ENCODE results near the gene GTF3A.

GTF3A gene

DNA sequence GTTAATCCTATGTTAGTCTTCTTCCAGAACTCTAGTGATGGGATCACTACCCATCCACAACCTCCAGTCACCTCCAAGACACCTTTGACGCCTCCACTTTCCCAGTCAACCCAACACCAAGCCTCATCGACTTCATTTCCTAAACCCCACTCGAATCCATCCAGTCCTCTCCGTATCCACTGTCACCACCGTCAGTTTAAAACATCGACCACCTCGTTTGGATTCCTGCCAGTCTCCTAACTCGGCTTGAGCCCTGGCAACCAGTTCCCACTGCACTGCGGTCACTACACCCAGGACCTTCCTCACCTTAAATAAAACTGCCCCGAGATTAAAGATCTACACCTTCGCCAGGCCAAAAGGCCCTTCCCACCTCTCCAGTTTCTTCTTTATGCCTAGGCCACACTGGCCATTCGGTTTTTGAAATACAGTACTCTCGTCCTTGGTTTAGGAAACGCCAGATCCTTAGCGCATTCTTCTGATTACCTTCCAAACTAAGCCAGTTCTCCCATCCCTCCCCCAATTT, 24.7 kb downstream of the GTF3A start:
- no peak for DNase-seq (ENCODE audit: low read depth)

DNA sequence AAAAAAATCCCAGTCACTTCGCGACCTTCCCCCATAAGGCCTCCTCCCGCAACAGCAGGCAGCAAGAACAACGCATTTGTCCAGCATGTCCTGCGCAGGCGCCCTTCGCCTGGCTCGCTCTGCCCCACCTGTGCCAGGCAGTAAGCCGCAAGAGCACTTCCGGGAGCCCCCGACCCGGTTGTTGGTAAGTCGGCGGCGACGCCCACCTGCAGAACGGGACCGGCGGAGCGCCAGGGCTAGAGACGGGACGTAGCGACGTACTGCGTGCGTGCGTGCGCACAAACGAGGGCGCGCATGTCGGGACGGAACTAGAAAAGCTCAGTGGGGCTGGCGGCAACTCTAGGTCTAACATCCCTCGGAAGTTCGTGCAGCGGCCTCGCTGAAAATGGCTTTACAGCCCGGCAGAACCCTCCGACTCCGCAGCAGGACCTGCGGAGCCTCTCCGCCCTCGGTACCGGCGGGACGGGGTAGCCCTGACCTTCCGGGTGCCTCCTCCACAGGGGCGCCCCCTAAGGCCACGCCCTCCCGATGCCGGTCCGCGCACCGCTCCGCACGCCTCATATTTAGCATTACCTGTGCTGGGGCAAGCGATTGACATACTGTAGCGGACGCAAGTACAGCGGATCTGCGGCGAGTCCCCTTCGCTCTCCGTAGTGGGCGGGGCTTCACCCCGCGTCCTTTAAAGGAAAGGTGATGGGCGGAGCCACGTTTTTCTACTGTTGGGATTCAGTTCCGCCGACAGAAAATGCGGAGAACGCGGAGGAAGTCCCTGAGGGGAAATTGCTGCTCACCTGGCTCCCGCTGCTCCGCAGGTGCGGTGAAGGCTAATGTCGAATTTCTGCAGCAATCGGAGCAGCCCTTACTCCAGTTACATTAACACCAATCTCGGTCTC, 25.8 kb downstream of the GTF3A start, which contains the start of gene MTIF3:
Gene MTIF3, minus strand, starts transcription at position 629 of the 893 bp plus-strand sequence. CDS start 10,116 bp downstream, outside the sequence.
- peak; percentile 93 for DNase-seq (ENCODE audit: low read depth)

DNA sequence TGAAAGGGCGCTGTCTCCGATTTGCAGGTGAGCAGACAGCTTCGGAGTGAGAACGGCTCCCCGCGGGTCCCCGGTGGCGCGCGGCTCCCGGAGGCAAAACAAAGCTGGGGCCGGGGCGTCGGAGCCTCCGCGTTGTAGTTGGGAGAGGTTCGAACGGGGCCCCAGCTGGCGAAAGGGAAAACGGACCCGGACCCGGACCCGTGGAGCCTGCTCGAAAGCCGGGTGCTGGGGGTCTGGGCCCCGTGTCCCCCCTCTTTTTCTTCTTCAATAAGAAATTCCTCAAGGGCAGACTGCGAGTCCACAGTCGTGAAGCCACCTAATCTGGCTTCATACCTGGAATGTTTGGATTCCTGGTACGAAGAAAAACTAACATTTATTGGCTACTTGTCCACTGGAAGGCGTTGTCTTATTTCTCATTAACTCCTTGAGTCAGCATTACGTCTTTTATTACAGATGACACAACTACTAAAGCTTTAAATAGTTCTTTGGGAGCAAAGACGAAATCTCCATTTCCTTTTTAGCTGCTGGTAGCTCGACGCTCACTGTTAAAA, 26.6 kb downstream of the GTF3A start:
- DNase-seq (ENCODE audit: low read depth): peak; percentile 31

DNA sequence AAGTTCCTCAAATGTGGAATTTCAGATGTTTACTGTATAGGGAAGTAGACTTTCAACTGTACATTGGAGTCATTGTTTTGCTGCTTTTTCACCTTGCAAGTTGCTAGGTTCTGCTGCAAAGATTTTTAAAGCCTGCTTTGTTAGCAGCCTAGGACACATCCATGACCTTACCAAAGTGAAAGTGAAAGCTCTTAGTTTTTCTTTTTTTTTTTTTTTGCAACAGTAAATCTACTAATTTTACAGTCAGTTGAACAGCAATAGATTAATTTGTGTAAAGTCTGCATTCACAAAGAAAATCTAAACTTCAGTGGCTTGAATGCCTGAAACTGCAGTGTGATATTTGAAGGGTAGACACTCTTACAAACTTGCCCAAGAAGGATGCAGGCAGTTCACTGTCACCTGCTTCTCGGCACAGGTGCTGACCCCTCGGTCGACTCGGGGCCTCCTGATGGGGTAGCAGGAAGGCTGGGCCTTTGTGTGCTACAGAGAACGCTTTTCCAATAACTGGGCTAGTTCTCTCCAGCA, 31.0 kb downstream of the GTF3A start:
- no peak for DNase-seq (ENCODE audit: low read depth)

DNA sequence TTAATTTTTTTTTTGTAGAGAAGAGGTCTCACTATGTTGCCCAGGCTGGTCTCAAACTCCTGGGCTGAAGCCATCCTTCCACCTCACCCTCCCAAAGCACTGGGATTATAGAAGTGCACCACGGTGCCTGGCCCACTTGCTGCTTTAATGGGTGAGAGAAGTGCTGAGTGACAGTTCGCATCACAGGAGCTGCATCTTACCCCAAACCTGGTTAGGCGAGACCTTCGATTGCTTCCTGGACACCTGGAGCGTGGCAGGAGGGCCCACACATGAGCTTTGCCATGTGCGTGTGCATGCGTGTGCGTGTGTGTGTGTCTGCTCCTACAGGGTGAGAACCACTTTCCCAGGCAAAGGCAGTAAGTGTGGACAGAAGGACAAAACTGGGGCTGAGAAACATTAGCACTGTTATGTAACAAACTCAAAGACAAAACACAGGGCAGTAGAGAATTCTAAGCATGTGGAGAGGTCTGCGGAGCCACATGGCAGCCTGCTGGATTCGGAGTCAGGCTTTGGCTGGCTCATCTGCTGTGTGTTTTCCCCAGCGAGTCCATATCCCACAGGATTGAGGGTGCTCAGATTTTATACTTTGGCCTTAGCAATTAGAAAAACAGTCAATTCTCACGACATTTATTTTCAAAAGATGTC, 37.6 kb downstream of the GTF3A start:
- no peak for DNase-seq (ENCODE audit: low read depth)

DNA sequence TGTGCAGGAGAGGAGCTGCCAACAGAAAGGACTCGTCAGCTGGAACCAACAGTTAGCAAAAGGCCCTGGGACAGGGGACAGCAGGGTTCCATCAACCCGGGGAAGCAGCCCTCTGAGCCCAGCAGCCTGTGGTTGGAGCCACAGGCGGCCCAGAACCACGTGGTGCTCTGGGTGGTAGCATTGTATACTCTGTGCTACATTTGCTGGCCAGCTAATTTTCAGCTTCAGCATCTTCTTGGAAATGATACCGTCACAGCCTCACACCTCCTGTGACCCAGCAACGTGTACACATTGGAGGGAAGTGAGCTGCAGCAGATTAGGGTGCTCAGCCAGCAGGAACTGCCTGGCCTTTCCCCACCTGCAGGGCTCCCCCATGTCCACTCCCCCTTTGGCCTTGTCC, 39.1 kb downstream of the GTF3A start:
- no peak for DNase-seq (ENCODE audit: low read depth)

DNA sequence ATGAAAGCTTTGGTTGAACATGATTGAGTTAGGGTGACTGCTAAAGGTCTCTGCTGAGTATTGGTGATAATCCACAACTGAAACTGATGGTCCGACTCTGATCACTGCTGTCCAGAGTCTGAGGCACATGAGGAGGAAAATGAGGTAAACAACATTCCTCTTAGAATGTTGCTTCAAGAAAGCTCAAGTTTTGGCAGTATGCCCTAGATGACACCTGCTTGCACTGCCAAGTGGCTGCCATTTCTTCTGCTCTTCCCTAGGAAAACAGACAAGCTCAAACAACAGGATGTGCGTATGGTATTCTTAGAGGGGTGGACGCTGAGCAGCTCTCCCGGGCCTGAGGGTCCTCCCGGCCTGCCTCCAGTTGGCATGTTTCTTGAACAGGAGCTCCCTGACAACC, 41.2 kb downstream of the GTF3A start:
- no peak for DNase-seq (ENCODE audit: low read depth)

DNA sequence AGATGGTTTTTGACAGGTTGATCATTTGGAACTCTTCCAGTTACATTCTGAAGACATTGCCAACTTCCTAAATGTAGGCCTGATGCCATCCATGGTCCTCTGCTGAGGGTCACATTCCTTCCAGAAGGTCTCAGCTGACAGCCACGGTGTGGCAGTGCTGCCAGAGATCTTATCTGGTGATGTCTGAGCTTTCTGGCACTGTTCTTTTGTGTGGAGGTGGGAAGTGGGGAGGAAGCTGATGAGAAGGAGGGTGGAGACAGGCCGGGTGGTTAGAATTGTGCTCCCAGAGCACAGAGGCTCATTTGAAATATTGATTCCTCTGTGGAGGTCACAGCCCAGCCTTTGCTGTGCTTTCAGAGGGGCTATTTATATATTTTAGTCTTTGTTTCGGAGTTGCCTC, 42.1 kb downstream of the GTF3A start:
- no peak for DNase-seq (ENCODE audit: low read depth)

DNA sequence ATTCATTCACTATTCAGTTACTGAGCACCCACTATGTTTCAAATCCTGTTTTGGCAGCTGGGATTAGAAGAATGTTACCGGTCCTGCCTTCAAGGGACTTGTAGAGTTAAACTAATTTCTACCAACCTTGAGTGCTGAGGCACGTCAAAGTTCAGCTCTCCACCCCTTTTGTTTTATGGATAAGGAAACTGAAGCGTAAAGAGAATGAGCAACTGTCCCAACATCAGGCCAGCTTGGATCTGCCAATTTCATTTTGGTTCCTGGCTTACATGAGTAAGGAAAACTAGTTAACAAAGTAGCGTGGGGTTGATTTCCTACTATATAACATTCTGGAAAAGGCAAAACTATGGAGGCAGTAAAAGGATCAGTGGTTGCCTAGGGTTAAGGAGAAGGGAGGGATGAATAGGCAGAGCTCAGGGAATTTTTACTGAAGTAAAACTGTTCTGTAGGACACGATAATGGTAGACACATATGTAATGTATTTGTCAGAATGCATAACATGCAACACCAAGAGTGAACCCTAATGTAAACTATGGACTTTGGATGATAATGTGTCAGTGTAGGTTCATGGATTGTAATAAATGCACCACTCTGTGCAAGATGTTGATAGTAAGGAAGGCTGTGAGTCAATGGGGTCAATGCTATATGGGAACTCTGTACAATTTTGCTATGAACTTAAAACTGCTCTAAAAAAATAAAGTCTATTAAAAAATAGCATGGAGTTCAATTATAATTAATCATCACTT, 45.8 kb downstream of the GTF3A start:
- no peak for DNase-seq (ENCODE audit: low read depth)

DNA sequence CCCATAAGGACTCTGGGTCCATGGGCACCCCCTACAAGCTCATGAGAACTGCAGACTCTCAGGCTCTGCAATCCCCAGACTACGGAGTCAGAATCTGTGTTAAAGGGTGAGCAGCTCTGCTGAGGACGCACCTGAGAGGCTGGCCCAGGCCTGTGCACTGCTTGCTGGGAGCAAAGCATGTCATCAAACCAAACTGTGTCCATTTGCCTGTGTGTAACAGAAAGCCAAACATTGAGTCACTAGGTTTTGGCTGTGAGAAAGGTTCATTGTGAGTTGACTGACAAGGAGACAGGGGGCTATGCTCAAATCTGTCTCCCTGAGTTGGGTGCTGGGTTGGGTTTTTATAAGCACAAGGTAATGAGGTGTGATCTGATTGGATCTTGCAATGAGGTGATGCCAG, 48.0 kb downstream of the GTF3A start:
- DNase-seq (ENCODE audit: low read depth): no peak

DNA sequence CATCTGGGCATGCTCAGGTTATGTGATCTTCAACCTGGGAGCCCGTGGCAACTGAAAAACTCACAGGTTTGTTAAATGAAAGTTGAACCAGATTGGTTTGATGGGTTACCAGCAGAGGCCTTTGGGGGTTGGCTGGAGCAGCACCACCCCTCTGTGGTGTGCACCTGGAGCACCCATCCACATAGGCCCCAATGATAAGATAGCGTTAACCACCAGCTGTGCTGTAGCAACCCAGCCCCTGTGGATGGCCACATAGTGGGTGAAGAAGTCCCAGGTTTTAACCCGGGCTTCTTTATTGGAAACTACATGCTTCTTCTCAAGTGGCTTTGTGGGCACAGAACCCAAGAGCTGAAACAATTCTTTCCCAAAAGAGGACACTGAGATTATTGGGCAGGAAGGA, 48.5 kb downstream of the GTF3A start:
- DNase-seq (ENCODE audit: low read depth): no peak

DNA sequence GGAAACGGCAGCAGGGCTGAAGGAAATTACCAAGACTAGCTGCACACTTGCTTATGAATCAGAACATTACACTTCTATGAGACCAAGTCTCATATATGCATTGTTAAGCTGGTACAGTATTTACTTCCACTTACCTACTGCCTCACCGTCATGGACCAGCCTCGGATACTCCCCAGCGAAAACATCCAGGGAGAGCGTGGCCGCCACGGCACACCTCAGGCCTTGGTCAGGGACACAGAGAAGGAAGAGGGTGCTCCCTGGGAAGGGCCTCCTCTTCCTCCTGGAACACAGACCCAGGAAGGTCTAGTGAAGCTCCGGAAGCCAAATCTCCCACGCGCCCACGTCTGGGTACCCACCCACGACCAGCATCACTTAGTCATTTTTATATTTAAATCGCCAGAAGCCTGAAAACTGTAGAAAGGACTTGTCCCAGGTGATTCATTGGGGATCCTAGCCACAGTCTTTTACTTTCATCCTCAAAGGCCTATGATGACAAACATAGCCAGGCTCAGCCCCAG, 50.4 kb downstream of the GTF3A start:
- DNase-seq (ENCODE audit: low read depth): no peak

DNA sequence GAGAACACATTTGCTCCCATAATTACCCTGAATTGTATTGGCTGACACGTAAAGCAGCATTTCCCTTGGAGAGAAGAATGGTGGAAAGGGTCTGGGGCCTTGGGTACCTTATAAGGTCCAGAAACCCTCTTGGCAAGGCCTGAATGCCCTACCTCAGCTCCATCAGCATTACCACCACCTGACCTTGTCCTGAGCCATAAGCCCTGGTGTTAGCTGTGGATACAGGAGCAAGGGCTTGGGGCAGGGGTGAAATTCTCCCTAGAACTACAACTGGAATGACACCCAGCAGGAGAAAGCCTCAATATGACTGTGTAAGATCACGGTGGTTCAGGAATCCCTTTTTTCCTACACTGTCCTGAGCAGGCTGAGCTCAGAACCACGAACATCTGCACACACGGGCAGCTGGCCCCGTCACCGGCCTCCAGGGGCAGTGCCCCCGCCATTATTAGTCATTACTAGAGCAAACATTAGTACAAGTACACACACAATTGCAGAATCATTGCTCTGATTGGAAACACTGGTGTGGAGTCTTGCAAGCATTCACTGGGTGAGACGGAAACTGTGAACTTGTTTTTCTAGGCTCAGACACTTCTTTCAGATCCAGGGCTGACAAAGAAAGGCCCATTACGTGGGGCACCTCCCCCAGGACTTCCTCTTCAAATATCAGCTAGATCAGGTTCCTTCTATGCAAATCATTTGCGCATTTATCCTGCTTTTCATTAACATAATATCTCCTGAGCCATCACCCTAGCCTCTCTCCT, 52.7 kb downstream of the GTF3A start:
- DNase-seq (ENCODE audit: low read depth): no peak

DNA sequence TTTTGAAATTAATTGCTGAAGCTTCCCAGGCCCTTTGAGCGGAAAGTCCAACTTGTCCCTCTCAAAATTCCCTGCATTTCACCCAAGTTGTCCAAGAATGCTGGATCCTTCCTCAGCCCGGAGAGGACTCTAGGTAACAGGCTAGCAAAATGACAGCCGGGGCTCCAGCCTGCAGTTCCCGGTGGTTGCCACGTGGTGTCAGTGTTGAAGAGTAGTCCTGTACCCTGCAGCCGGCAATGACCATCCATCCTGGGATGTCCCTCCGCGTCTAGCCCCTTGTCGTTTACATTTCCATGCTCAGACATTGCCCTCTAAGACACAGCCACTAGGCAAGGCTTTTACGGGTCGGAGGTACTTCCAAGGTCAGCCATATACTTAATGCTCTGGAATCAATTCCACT, 57.3 kb downstream of the GTF3A start:
- no peak for DNase-seq (ENCODE audit: low read depth)

DNA sequence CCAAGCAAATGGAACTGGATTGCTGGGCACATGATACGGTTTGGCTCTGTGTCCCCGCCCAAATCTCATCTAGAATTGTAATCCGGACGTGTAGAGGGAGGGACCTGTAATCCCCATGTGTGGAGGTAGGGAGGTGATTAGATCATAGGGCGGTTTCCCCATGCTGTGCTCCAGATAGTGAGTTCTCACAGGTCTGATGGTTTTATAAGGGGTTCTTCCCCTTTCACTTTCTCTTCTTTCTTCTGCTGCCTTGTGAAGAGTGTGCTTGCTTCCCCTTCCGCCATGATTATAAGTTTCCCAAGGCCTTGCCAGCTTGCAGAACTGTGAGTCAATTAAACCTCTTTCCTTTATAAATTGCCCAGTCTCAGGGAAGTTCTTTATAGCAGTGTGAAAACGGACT, 58.6 kb downstream of the GTF3A start:
- DNase-seq (ENCODE audit: low read depth): no peak

DNA sequence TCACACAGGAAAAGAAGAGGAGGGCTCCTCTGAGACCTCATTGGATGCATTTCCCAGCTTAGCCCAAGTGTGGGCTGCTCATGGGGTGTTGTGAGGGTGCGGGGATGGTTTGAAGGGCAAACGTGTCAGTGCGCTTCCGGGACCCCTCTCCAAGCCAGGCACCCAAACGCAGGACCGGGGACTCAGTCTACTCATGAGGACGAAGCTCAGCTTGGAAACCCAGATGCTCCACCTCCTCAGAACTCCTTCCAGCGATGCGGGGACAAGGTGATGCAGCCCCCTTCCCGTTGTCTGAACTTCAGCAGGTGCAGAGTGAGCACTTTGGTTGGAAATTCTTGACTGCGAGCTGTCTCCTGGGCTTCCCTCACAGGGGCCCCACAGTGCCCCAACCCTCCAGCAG, 59.0 kb downstream of the GTF3A start:
- no peak for DNase-seq (ENCODE audit: low read depth)
